K562 (cell line): ENCODE measurements around the gene RNF126. TPM values are rescaled to one million over a fixed set of nuclear protein-coding genes. Genes with fewer than 3 reads are reported as not detected.

ENCODE experiments used
- CBX1 ChIP-seq: sonication (generic); IDR thresholded peaks from 2 replicates; pipeline ENCODE4 v1.6.1; 2016; ENCODE audit warnings: antibody characterized with exemption, low read depth, mild to moderate bottlenecking
- DDX20 ChIP-seq: fragments of 450-650 bp; IDR thresholded peaks from 2 replicates; pipeline ENCODE4 v1.6.1; 2016; ENCODE audit warnings: missing genetic modification characterization, low read depth, mild to moderate bottlenecking, missing compliant biosample characterization, moderate library complexity
- DMBX1 ChIP-seq: fragments of 250-450 bp; sonication (Bioruptor Pico); IDR thresholded peaks from 2 replicates; pipeline ENCODE4 v1.8.0; 2022; ENCODE audit warnings: inconsistent platforms, mild to moderate bottlenecking, moderate library complexity, borderline replicate concordance
- DPF2 ChIP-seq: fragments of 450-650 bp; IDR thresholded peaks from 2 replicates; pipeline ENCODE4 v1.6.1; 2016
- E2F5 ChIP-seq: sonication (generic); formaldehyde crosslinking; IDR thresholded peaks from 2 replicates; pipeline ENCODE4 v1.8.0; 2022; ENCODE audit warnings: mild to moderate bottlenecking, missing genetic modification reagents
- ESRRB ChIP-seq: fragments of 250-450 bp; sonication (Bioruptor Pico); IDR thresholded peaks from 2 replicates; pipeline ENCODE4 v1.5.0; 2020; ENCODE audit warnings: mild to moderate bottlenecking, moderate library complexity, borderline replicate concordance
- ETS2 ChIP-seq: IDR thresholded peaks from 2 replicates; pipeline ENCODE4 v1.6.1; 2016; ENCODE audit warnings: borderline replicate concordance, missing genetic modification characterization, mild to moderate bottlenecking, moderate library complexity, missing compliant biosample characterization; ENCODE audit not compliant: poor library complexity, severe bottlenecking
- EWSR1 ChIP-seq: fragments of 450-650 bp; IDR thresholded peaks from 2 replicates; pipeline ENCODE4 v1.6.1; 2018; ENCODE audit warnings: borderline replicate concordance, mild to moderate bottlenecking, low read depth, moderate library complexity; ENCODE audit not compliant: partially characterized antibody
- FOXP1 ChIP-seq: sonication (generic); formaldehyde crosslinking; IDR thresholded peaks from 2 replicates; pipeline ENCODE4 v1.8.0; 2022; ENCODE audit warnings: mild to moderate bottlenecking, missing genetic modification reagents
- GATAD2B ChIP-seq: fragments of 450-650 bp; IDR thresholded peaks from 2 replicates; pipeline ENCODE4 v1.6.1; 2017; ENCODE audit warnings: mild to moderate bottlenecking, borderline replicate concordance
- HDAC1 ChIP-seq, 2 experiments: fragments of 450-650 bp; IDR thresholded peaks; 2 replicates each; pipeline ENCODE4 v1.6.1; 2016 to 2017; ENCODE audit warnings: inconsistent platforms in 1 of 2, mild to moderate bottlenecking in 1 of 2, moderate library complexity in 1 of 2
- HNRNPK ChIP-seq: fragments of 200-400 bp; formaldehyde crosslinking; IDR thresholded peaks from one replicate; pipeline ENCODE4 v1.6.1; 2018; ENCODE audit warnings: mild to moderate bottlenecking, low read depth, low read length; ENCODE audit not compliant: poor library complexity, severe bottlenecking
- ID3 ChIP-seq, 2 experiments: fragments of 250-450 bp in 1 of 2; fragments of 450-650 bp in 1 of 2; sonication (Bioruptor Pico) in 1 of 2; IDR thresholded peaks; 2 replicates each; pipeline versions ENCODE4 v1.6.1 to v1.8.0; 2016 to 2021; ENCODE audit warnings: mild to moderate bottlenecking in 2 of 2, moderate library complexity in 2 of 2, missing compliant biosample characterization in 1 of 2, missing genetic modification characterization in 1 of 2
- KAT8 ChIP-seq: fragments of 450-650 bp; IDR thresholded peaks from 2 replicates; pipeline ENCODE4 v1.6.1; 2016; ENCODE audit warnings: low read depth, mild to moderate bottlenecking
- MEF2D ChIP-seq: conservative IDR thresholded peaks from 2 replicates; pipeline ENCODE4 v1.6.1; 2016; ENCODE audit warnings: low read depth, missing genetic modification characterization, missing compliant biosample characterization
- MEIS2 ChIP-seq: fragments of 450-650 bp; IDR thresholded peaks from 2 replicates; pipeline ENCODE4 v1.6.1; 2014; ENCODE audit warnings: mild to moderate bottlenecking; ENCODE audit not compliant: partially characterized antibody
- MLLT1 ChIP-seq, 2 experiments: fragments of 450-650 bp; IDR thresholded peaks; 2 replicates each; pipeline ENCODE4 v1.6.1; 2016
- MNT ChIP-seq, 2 experiments: fragments of 450-650 bp; conservative IDR thresholded peaks; 2 replicates each; pipeline ENCODE4 v1.6.1; 2017; ENCODE audit warnings: mild to moderate bottlenecking in 2 of 2, moderate library complexity in 2 of 2
- NFIC ChIP-seq: fragments of 450-650 bp; IDR thresholded peaks from 2 replicates; pipeline ENCODE4 v1.6.1; 2017; ENCODE audit warnings: mild to moderate bottlenecking, inconsistent platforms
- NFIX ChIP-seq: fragments of 250-450 bp; sonication (Bioruptor Pico); IDR thresholded peaks from 2 replicates; pipeline ENCODE4 v1.4.0; 2020; ENCODE audit warnings: low read depth, mild to moderate bottlenecking, moderate library complexity
- SNIP1 ChIP-seq: fragments of 450-650 bp; IDR thresholded peaks from 2 replicates; pipeline ENCODE4 v1.7.1; 2017; ENCODE audit warnings: low read depth, mild to moderate bottlenecking
- TBL1XR1 ChIP-seq, 2 experiments: IDR thresholded peaks; 2 replicates each; pipeline ENCODE4 v1.6.1; 2012; ENCODE audit warnings: improper control_type of control experiment in 2 of 2, low read length in 2 of 2, mild to moderate bottlenecking in 1 of 2
- ZNF121 ChIP-seq: sonication (generic); formaldehyde crosslinking; conservative IDR thresholded peaks from 2 replicates; pipeline ENCODE4 v1.8.0; 2022; ENCODE audit warnings: missing genetic modification reagents
- ZNF766 ChIP-seq: fragments of 200-800 bp; sonication (Bioruptor generic); conservative IDR thresholded peaks from 2 replicates; pipeline ENCODE4 v1.6.1; 2016; ENCODE audit warnings: missing genetic modification characterization, missing compliant biosample characterization
- polyA plus RNA-seq, 8 experiments: library from polyadenylated mRNA; depleted of rRNA in 4 of 8; stranded (reverse) in 5 of 8; unstranded in 3 of 8; fragments of >200 nt; fragmentation: Nextera tagmentation in 2 of 8; fragmentation: Illumina TruSeq in 1 of 8; extraction: Ambion mirVana in 2 of 8; extraction: Trizol in 1 of 8; gene quantifications; 2 replicates each; pipeline versions ENCODE4 v1.2.1 to v1.2.3, GENCODE V29; 2011 to 2014; ENCODE audit warnings: inconsistent platforms in 1 of 8, missing spikeins in 1 of 8
- total RNA-seq, 7 experiments: library from RNA; depleted of rRNA in 6 of 7; stranded (reverse); fragments of >200 nt in 6 of 7; fragmentation: Illumina TruSeq in 2 of 7; extraction: Trizol in 2 of 7; gene quantifications; 2 replicates each; pipeline versions ENCODE4 v1.2.1 to v1.2.3, GENCODE V29; 2011 to 2021; ENCODE audit warnings: low replicate concordance in 1 of 7

RNF126 gene
- total and polyA plus RNA-seq, 9 of the 15 experiments (the other 6 are each of a cell fraction or from before 2014, with no cell fraction given): 0.27 to 101 (median 12.3) TPM

GRCh38 chr19:703651-704446 is 40.8 kb upstream of the RNF126 start (continued):
- no peak for TF ChIP-seq HDAC1 (IDR thresholded peaks at IDR 0.05)
- no peak for TF ChIP-seq DPF2
- no peak for TF ChIP-seq HNRNPK
- TF ChIP-seq TBL1XR1 (IDR thresholded peaks at IDR 0.05; ENCODE audit: low read length in 2 of 2): no peak
- TF ChIP-seq DDX20: no peak
- no peak for TF ChIP-seq KAT8
- no peak for TF ChIP-seq FOXP1
- no peak for TF ChIP-seq ID3 (CRISPR knock-in tag; IDR thresholded peaks at IDR 0.05)
- no peak for TF ChIP-seq ID3 (tag; IDR thresholded peaks at IDR 0.05)
- no peak for TF ChIP-seq MEIS2
- no peak for TF ChIP-seq SNIP1
- TF ChIP-seq MNT (conservative IDR thresholded peaks at IDR 0.05): 0 out of 4 replicates have a peak, but pooled peaks of 1 of the 2 experiments have one; percentile 44
- no peak for TF ChIP-seq ETS2 (tag)
- no peak for TF ChIP-seq ESRRB (CRISPR knock-in tag)
- TF ChIP-seq ZNF766 (CRISPR knock-in tag): 0 out of 2 replicates have a peak, but pooled peaks have one; percentile 17
- no peak for TF ChIP-seq ZNF121 (CRISPR knock-in tag)
- no peak for TF ChIP-seq MLLT1 (IDR thresholded peaks at IDR 0.05)
- no peak for TF ChIP-seq MEF2D (tag)
- TF ChIP-seq DMBX1: no peak
- no peak for TF ChIP-seq GATAD2B
- no peak for TF ChIP-seq NFIC
- TF ChIP-seq EWSR1: no peak
- TF ChIP-seq CBX1: peak; percentile 56
- TF ChIP-seq NFIX (CRISPR knock-in tag): no peak
- TF ChIP-seq E2F5 (CRISPR knock-in tag): no peak
